ENCODE results near the gene COX17.

COX17 gene

DNA sequence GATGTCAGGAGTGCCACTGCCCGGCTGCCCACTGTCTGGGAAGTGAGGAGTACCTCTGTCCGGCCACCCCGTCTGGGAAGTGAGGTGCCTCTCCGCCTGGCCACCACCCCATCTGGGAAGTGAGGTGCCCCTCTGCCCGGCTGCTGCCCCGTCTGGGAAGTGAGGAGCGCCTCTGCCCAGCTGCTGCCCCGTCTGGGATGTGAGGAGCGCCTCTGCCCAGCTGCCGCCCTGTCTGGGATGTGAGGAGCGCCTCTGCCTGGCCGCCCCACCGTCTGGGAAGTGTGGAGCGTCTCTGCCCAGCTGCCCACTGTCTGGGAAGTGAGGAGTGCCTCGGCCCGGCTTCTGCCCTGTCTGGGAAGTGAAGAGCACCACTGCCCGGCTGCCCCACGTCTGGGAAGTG lies 3.3 kb downstream of the COX17 start:
- DNase-seq (ENCODE audit: low read depth), result no peak

DNA sequence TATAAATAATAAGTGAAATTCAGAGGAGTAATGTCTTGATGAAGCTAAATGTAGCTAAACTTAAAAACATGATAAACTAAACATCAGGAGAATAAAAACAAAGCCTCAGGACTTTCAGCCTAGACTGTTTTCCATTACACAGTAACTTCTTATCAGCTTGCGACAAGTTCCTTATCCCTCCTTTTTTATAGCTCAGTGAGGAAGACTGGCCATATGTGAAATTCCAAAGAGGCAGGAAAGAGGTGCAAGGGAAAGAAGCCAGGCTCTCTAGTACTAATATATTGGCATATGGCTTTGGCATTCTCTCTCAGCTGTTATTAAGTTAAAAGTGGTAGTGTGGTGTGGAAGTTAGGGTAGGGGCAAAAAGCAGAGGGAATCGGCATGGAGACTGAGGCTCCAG lies 4.4 kb downstream of the COX17 start:
- no peak for DNase-seq (ENCODE audit: low read depth)

- DNase-seq (ENCODE audit: low read depth), result no peak
Measured at GRCh38 chr3:119669906-119670570, 7.2 kb downstream of the COX17 start.

- DNase-seq (ENCODE audit: low read depth), result no peak
Measured at GRCh38 chr3:119665954-119666559, 11.1 kb downstream of the COX17 start.

- DNase-seq (ENCODE audit: low read depth), result no peak
Measured at GRCh38 chr3:119664850-119665379, 12.3 kb downstream of the COX17 start.

DNA sequence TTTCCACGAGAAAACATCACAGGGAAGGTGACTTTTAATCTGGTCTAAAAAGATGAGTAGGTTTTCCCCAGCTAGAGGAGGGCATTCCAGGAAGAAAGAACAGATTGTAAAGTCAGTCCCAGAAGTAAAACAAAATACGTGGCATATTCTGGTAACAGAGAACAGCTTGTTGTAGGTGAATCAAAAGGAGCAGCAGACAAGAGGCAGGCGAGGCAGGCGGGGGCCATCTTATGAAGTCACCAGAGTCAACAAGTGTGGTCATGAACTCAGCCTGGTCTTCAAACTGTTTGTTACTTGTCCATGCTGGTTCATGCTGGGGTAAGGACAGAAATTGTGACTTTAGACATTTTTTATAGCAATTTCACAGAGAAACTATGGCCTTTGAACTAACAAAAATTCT lies 12.8 kb downstream of the COX17 start:
- no peak for DNase-seq (ENCODE audit: low read depth)

DNA sequence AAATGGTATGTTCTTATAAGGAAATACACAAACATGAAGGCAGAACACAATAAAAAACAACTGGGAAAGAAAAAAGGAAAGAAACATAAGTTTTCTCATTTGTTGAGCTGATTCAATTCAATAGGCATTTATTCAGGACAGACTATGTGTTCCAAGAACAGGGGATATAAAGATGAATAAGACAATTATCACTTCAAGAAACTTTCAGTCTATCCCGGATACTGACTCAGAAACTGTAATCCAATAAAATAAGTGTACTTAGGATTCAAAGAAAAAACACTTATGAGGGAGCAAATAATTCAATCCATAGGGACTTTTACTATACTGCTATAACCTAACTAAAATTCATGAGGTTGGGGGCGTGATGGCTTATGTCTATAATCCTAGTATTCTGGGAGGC lies 13.3 kb downstream of the COX17 start:
- DNase-seq (ENCODE audit: low read depth), result no peak

GRCh38 chr3:119662604-119663373 lies 14.4 kb downstream of the COX17 start:
- DNase-seq (ENCODE audit: low read depth), result no peak

- no peak for DNase-seq (ENCODE audit: low read depth)
Measured at GRCh38 chr3:119660474-119661440, 16.4 kb downstream of the COX17 start, which contains the start of gene POPDC2. POPDC2 (minus strand) TSS chr3:119660589; CDS start chr3:119660423, 166 bp downstream.

DNA sequence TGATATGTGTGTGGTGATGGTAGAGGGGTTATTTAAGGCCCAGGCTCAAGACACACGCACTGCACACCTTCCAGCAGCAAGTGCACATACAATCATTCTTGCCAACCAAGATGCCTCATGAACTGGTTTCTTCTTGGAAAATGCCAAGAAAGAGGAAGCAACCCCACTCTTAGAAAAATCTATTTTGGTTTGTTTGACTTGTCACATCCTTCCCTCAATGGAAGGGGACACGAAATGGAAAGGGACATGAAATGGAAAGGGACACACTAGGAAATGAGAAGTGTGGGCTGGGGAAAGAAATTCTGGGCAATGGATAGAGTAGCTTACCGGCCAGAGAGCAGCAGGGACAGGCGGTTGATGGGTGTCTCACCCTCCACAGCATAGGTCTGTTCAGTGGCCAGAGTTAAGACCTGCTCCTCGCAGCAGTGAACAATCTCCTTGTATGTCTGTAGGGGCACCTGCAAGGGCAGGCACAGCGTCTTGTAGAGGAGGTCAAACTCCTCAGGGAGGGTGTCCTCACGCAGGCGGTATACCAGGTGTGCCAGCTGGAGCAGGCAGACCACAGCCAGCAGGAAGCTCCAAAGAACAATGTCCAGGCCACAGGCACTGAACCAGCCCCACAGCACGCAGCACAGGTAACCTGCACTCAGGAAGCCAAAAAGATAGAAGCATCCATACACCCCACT lies 17.5 kb downstream of the COX17 start:
- no peak for DNase-seq (ENCODE audit: low read depth)

- DNase-seq (ENCODE audit: low read depth), result no peak
Measured at GRCh38 chr3:119658994-119659393, 18.2 kb downstream of the COX17 start.

GRCh38 chr3:119657887-119658702 lies 19.1 kb downstream of the COX17 start:
- DNase-seq (ENCODE audit: low read depth), result no peak

- DNase-seq (ENCODE audit: low read depth), result no peak
Measured at GRCh38 chr3:119653876-119654275, 23.3 kb downstream of the COX17 start.

GRCh38 chr3:119652306-119653033 lies 24.7 kb downstream of the COX17 start:
- DNase-seq (ENCODE audit: low read depth), result no peak

DNA sequence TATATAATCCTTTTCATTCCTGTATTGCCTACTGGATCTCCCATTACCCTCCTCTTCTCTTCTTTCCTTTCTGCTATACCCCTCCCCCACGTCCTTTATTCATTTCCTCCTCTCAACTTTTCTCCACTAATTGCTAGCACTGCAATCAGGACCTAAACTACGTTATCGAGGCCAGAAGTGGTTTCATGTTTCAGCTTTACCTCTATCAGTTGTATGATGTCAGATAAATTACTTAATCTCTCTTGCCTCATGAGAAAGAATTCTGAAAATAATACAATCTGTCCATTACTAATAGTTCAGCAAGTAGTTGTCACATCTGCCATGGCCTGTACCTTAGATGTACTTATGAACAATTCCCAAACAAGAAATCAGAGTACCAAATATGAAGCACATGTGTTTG lies 27.4 kb downstream of the COX17 start:
- no peak for DNase-seq (ENCODE audit: low read depth)

DNA sequence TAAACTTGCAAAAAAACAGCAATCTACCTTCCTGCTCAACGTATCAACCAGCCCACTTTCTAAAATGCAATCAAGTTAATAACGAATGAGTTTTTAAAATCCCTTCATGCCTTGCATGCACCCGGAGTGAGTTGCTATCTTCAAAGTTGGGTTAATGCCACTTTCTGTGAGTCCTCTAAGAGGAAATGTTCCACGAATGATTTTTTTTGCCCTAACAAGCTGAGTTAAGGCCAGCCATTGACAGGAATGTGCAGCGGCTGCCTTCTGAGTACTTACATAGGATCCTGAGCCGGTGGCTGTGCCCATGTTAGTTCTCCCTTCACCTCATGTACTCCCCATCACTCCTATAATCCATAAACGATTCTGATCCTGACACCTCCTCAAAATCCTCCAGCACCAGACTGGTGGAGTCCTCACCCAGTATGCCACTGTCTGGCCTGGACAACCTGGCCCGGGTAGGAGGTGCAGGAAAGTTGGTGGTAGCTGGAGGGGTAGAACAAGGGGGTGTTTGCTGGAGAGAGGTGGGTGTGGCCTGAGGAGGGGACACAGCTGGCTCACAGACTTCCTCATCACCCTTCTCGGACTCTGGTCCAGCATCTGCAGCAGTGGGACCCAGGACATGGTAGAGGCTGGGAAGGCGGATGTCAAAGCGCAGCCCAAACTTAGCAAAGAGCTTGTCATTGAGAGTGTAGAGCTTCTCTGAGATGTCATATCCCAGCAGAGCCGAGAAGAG lies 29.2 kb downstream of the COX17 start:
- DNase-seq (ENCODE audit: low read depth), result no peak

DNA sequence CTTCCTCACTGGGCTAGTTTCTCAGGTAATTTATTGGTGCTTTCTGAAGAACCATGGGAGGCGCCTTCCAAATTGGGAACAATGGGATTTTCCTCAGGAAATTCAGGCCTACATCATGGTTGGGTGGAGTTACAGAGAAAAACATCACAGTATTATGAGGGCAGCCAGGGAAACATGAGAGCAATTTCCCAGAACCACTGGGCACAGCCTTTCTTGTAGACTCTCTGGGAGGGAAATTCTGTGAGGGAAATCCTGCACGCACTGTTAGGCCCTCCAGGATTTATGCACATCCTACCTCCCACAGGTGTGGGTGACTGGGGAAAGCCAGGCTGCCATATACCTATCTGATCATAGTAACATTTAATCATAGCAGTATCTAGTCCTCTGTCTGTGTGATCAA lies 30.0 kb downstream of the COX17 start:
- DNase-seq (ENCODE audit: low read depth), result no peak

DNA sequence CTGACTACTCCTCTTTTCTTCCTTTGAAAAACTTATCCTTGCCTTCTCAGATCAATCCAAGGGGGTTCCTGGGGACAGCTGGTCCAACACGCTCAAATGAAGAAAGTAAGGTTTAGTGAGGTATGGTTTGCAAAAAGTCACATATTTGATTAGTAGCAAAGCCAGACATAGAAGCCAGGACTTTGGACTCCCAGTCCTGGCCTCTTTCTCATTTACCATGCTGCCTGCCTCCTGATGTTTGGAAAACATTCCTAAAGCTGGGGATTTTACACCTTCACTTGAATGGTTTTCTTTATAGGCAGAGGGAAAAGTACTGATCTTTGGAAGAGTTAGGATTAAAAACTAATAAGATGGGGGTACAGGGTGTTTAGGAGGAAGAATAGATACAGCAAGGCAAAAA lies 31.4 kb downstream of the COX17 start:
- DNase-seq (ENCODE audit: low read depth), result no peak

- DNase-seq (ENCODE audit: low read depth), result no peak
Measured at GRCh38 chr3:119644481-119644880, 32.7 kb downstream of the COX17 start.
